HepG2 (cell line): ENCODE measurements around the gene SART1. TPM values are rescaled to one million over a fixed set of nuclear protein-coding genes. Genes with fewer than 3 reads are reported as not detected.

Experiments
- CEBPG ChIP-seq: IDR thresholded peaks from 2 replicates; pipeline ENCODE4 v1.6.1; 2016
- ETV5 ChIP-seq: IDR thresholded peaks from 2 replicates; pipeline ENCODE4 v1.6.1; 2018; ENCODE audit warnings: missing biosample characterization, missing genetic modification reagents, inconsistent platforms, borderline replicate concordance
- FOXP4 ChIP-seq: sonication (generic); formaldehyde crosslinking; IDR thresholded peaks from 2 replicates; pipeline ENCODE4 v1.4.0; 2020; ENCODE audit warnings: missing genetic modification reagents
- GMEB1 ChIP-seq: sonication (generic); formaldehyde crosslinking; IDR thresholded peaks from 2 replicates; pipeline ENCODE4 v1.5.1; 2020; ENCODE audit warnings: missing genetic modification reagents, mild to moderate bottlenecking, borderline replicate concordance
- GPN1 ChIP-seq: sonication (generic); formaldehyde crosslinking; IDR thresholded peaks from 2 replicates; pipeline ENCODE4 v1.5.1; 2020; ENCODE audit warnings: missing genetic modification reagents, borderline replicate concordance
- KDM6A ChIP-seq: IDR thresholded peaks from 2 replicates; pipeline ENCODE4 v1.6.1; 2016; ENCODE audit warnings: low read depth
- LCORL ChIP-seq, 2 experiments: fragments of 450-650 bp in 1 of 2; sonication (generic) in 1 of 2; formaldehyde crosslinking in 1 of 2; IDR thresholded peaks; 2 replicates each; pipeline versions ENCODE4 v1.5.0 to v1.6.1; 2017 to 2020; ENCODE audit warnings: antibody characterized with exemption in 1 of 2, missing genetic modification reagents in 1 of 2
- MIXL1 ChIP-seq: IDR thresholded peaks from 2 replicates; pipeline ENCODE4 v1.6.1; 2016
- RFX3 ChIP-seq: IDR thresholded peaks from 2 replicates; pipeline ENCODE4 v1.6.1; 2016; ENCODE audit warnings: missing biosample characterization, missing genetic modification reagents
- RXRB ChIP-seq: IDR thresholded peaks from 2 replicates; pipeline ENCODE4 v1.6.1; 2016; ENCODE audit warnings: borderline replicate concordance, missing genetic modification reagents, missing compliant biosample characterization
- TBX3 ChIP-seq: fragments of 450-650 bp; IDR thresholded peaks from 2 replicates; pipeline ENCODE4 v1.6.1; 2017; ENCODE audit warnings: antibody characterized with exemption, mild to moderate bottlenecking, inconsistent platforms, borderline replicate concordance
- ZBTB25 ChIP-seq: IDR thresholded peaks from 2 replicates; pipeline ENCODE4 v1.6.1; 2018; ENCODE audit warnings: missing genetic modification reagents
- ZBTB7A ChIP-seq: sonication (generic); formaldehyde crosslinking; IDR thresholded peaks from 2 replicates; pipeline ENCODE4 v1.8.0; 2022; ENCODE audit warnings: mild to moderate bottlenecking, missing genetic modification reagents
- ZGPAT ChIP-seq: IDR thresholded peaks from 2 replicates; pipeline ENCODE4 v1.6.1; 2016; ENCODE audit warnings: mild to moderate bottlenecking
- ZNF646 ChIP-seq: sonication (generic); formaldehyde crosslinking; IDR thresholded peaks from 2 replicates; pipeline ENCODE4 v1.9.0; 2021; ENCODE audit warnings: mild to moderate bottlenecking, missing genetic modification reagents
- polyA plus RNA-seq, 8 experiments: library from polyadenylated mRNA; depleted of rRNA in 3 of 8; stranded (reverse) in 7 of 8; unstranded in 1 of 8; fragments of >200 nt; fragmentation: Illumina TruSeq in 4 of 8; extraction: Trizol in 4 of 8; gene quantifications; 2 replicates each; pipeline versions ENCODE4 v1.2.1 to v1.2.3, GENCODE V29; 2011 to 2016; ENCODE audit warnings: low read depth in 4 of 8, missing spikeins in 1 of 8, mixed read lengths in 1 of 8; ENCODE audit not compliant: insufficient read depth in 1 of 8
- total RNA-seq, 5 experiments: library from RNA; depleted of rRNA; stranded (reverse); fragments of >200 nt; fragmentation: Illumina TruSeq; extraction: Trizol; gene quantifications; 2 replicates each; pipeline ENCODE4 v1.2.3, GENCODE V29; 2016; ENCODE audit warnings: low read depth in 1 of 5

SART1 gene
- total and polyA plus RNA-seq, 2 of the 13 experiments (the other 11 are each of a cell fraction or from before 2014, with no cell fraction given), result 11.3 to 22.5 TPM

- TF ChIP-seq ZNF646 (CRISPR knock-in tag) (peak; percentile 96), KDM6A (CRISPR knock-in tag) (peak; percentile 79), ZBTB7A (CRISPR knock-in tag) (no peak), ZBTB25 (CRISPR knock-in tag) (0 out of 2 replicates have a peak, but pooled peaks have one; percentile 23), FOXP4 (CRISPR knock-in tag) (peak; percentile 73), ETV5 (0 out of 2 replicates have a peak, but pooled peaks have one; percentile 18), LCORL (IDR thresholded peaks at IDR 0.05) (peak; percentile 93), LCORL (CRISPR knock-in tag; IDR thresholded peaks at IDR 0.05) (peak; percentile 97), ZGPAT (CRISPR knock-in tag) (0 out of 2 replicates have a peak, but pooled peaks have one; percentile 49), TBX3 (0 out of 2 replicates have a peak, but pooled peaks have one; percentile 24), CEBPG (CRISPR knock-in tag) (peak; percentile 27; the same call in 1 of the 2 replicates), MIXL1 (CRISPR knock-in tag) (peak; percentile 31; the same call in 1 of the 2 replicates), RFX3 (no peak), RXRB (CRISPR knock-in tag) (peak; percentile 31; the same call in 1 of the 2 replicates), GPN1 (CRISPR knock-in tag) (no peak), GMEB1 (CRISPR knock-in tag) (peak; percentile 32; the same call in 1 of the 2 replicates)
These were observed 9.4 kb upstream of the SART1 start (continued) for GRCh38 chr11:65952052-65952521.
